ENCODE measurements around the gene SCIN. TPM values are rescaled to one million over a fixed set of nuclear protein-coding genes. Genes with fewer than 3 reads are reported as not detected.
"Not testable (repeated sequence)": the region's sequence is repeated elsewhere in the genome, so short reads cannot be mapped to it uniquely, and the experiment has no call there.

Gene SCIN
- total RNA-seq, 1 donor from 2014 or later: 0.26 TPM

DNA sequence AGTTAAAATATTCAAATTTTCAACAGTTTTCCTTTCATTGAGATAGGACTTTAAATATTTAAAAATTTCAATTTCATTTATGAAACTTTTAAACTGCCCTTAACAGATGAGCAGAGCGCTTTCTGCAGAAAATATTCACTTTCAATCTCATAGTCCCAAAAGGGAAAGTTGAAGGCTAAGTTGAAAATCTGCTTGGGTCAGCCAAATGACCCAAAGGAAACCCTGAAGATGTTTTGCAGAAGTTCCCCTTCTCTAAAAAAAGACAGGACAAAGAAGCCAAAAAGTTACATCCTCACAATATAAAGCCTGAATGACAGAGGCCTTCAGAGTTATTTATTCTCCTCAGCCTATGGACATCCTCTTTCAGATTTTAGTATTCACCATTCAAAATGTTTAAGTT, 17.6 kb upstream of the SCIN start:
- FAIRE-seq: no peak

DNA sequence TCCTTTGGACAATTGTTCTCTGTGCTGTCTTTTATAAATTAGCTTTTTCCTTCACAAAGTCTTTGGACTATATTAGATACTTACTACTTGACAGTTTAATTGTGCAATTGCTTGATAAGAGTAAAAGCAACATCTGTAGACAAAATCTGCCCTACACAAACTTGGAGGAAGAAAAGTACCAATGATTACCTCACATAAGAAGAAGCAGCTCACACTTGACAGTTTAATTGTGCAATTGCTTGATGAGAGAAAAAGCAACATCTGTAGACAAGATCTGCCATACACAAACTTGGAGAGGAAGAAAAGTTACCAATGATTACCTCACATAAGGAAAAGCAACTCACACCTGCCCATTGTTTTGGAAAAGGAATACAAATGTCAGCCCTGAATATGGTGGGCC, 17.1 kb upstream of the SCIN start:
- FAIRE-seq (no peak), DNase-seq (ENCODE audit: low read depth) (no peak)
- TF ChIP-seq, protein P1, sequence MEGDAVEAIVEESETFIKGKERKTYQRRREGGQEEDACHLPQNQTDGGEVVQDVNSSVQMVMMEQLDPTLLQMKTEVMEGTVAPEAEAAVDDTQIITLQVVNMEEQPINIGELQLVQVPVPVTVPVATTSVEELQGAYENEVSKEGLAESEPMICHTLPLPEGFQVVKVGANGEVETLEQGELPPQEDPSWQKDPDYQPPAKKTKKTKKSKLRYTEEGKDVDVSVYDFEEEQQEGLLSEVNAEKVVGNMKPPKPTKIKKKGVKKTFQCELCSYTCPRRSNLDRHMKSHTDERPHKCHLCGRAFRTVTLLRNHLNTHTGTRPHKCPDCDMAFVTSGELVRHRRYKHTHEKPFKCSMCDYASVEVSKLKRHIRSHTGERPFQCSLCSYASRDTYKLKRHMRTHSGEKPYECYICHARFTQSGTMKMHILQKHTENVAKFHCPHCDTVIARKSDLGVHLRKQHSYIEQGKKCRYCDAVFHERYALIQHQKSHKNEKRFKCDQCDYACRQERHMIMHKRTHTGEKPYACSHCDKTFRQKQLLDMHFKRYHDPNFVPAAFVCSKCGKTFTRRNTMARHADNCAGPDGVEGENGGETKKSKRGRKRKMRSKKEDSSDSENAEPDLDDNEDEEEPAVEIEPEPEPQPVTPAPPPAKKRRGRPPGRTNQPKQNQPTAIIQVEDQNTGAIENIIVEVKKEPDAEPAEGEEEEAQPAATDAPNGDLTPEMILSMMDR (IDR thresholded peaks at IDR 0.05; ENCODE audit: insufficient read depth, low read length, severe bottlenecking): no peak
- Histone ChIP-seq H3K4me3 (ENCODE audit: low read depth, low read length) (no peak overlapping the region), H3K27me3 (ENCODE audit: control insufficient read depth, insufficient read depth, low read length) (no peaks in the 10 kb centered on the region), H3K36me3 (ENCODE audit: control insufficient read depth, insufficient read depth, low read length) (no peaks in the 10 kb centered on the region)

More for the DNA sequence above, 17.6 kb upstream of the SCIN start:
- Histone ChIP-seq H3K4me3 (ENCODE audit: low read depth, low read length) (no peak overlapping the region), H3K27me3 (ENCODE audit: control insufficient read depth, insufficient read depth, low read length) (no peaks in the 10 kb centered on the region), H3K36me3 (ENCODE audit: control insufficient read depth, insufficient read depth, low read length) (no peaks in the 10 kb centered on the region)
- no peak for DNase-seq (ENCODE audit: low read depth)
- TF ChIP-seq, protein P1 (IDR thresholded peaks at IDR 0.05; ENCODE audit: insufficient read depth, low read length, severe bottlenecking): no peak

DNA sequence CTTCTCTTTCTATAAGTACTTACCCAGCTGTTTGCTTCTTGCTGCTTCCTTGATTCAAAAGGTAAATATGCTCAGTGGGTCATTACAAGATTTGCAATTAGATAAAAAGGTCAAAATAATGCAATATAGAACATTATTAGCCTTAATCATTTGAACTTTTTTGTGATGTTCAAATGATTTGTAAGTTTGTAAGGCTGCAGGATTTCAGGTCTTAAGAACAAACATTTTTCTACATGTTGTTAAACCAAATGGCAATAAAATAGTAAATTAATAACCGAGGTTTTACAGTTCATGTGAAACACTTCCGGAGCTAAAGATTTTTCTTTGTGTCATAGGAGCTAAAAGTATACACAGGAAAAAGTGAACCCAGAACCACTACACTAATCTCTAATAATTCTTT, 16.2 kb upstream of the SCIN start:
- no peak for DNase-seq (ENCODE audit: low read depth)
- TF ChIP-seq, protein P1 (IDR thresholded peaks at IDR 0.05; ENCODE audit: insufficient read depth, low read length, severe bottlenecking): no peak
- Histone ChIP-seq H3K27me3 (ENCODE audit: control insufficient read depth, insufficient read depth, low read length) (no peaks in the 10 kb centered on the region), H3K36me3 (ENCODE audit: control insufficient read depth, insufficient read depth, low read length) (no peaks in the 10 kb centered on the region), H3K4me3 (ENCODE audit: low read depth, low read length) (no peak overlapping the region)
- no peak for FAIRE-seq

DNA sequence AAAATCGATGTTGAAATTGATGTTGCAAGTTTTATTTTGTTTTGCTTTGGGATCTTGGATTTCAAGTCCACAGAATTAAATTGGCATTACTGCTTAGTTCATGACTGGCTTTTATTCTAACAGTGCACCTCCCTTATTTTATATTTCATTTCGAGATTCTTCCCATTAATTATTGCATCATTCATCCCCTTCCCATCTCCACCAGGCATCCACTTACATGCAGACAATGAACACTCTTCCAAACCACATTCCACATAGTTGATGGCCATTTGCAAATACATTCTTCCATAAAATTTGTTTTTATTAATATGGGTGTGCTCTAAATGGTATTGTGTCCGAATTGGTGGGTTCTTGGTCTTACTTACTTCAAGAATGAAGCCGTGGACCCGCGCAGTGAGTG, 15.6 kb upstream of the SCIN start:
- no peak for FAIRE-seq
- TF ChIP-seq, protein P1 (IDR thresholded peaks at IDR 0.05; ENCODE audit: insufficient read depth, low read length, severe bottlenecking): no peak

DNA sequence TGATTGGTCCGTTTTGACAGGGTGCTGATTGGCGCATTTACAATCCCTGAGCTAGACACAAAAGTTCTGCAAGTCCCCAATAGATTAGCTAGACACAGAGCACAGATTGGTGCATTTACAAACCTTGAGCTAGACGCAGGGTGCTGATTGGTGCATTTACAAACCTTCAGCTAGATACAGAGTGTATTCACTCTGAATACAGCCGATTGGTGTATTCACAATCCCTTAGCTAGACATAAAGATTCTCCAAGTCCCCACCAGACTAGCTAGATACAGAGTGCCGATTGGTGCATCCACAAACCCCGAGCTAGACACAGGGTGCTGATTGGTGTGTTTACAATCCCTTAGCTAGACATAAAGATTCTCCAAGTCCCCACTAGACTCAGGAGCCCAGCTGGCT, 14.8 kb upstream of the SCIN start:
- not testable (repeated sequence) for H3K36me3 ChIP-seq (ENCODE audit: control insufficient read depth, insufficient read depth, low read length); H3K27me3 ChIP-seq (ENCODE audit: control insufficient read depth, insufficient read depth, low read length); FAIRE-seq; H3K4me3 ChIP-seq (ENCODE audit: low read depth, low read length); DNase-seq (ENCODE audit: low read depth)

More for the DNA sequence above, 15.6 kb upstream of the SCIN start:
- Histone ChIP-seq H3K36me3 (ENCODE audit: control insufficient read depth, insufficient read depth, low read length) (no peaks in the 10 kb centered on the region), H3K27me3 (ENCODE audit: control insufficient read depth, insufficient read depth, low read length) (no peaks in the 10 kb centered on the region), H3K4me3 (ENCODE audit: low read depth, low read length) (no peak overlapping the region)
- DNase-seq (ENCODE audit: low read depth): no peak

GRCh38 chr7:12556139-12556792, 14.3 kb upstream of the SCIN start:
- not testable (repeated sequence) for DNase-seq (ENCODE audit: low read depth); FAIRE-seq
- peak overlapping the region; percentile 21 for H3K4me3 ChIP-seq (ENCODE audit: low read depth, low read length)

DNA sequence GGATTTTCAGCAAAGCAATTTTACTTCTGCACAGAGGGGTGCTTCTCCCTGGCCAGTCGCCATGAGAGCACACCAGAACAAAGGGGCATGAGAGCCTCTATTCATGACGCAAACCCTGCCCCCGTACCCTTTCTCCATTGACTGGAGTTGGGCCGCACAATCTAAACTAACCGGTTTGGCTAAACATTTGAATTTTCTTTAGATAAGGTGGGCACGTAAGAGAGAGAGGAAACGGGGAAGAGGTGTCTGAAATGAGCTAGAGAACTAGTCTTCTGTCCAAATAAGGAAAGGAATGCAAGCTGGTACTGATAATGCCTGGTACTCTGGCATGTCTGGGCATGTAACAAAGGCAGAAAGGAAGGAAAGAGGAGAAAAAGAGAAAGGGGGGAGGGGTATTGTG, 13.2 kb upstream of the SCIN start:
- no peak overlapping the region for H3K4me3 ChIP-seq (ENCODE audit: low read depth, low read length)
- TF ChIP-seq, protein P1 (IDR thresholded peaks at IDR 0.05; ENCODE audit: insufficient read depth, low read length, severe bottlenecking): no peak
- FAIRE-seq (no peak), DNase-seq (ENCODE audit: low read depth) (peak; percentile 80)
- H3K36me3 ChIP-seq (ENCODE audit: control insufficient read depth, insufficient read depth, low read length): no peaks in the 10 kb centered on the region
- H3K27me3 ChIP-seq (ENCODE audit: control insufficient read depth, insufficient read depth, low read length): no peaks in the 10 kb centered on the region

More at GRCh38 chr7:12556139-12556792, 14.3 kb upstream of the SCIN start:
- H3K27me3 ChIP-seq (ENCODE audit: control insufficient read depth, insufficient read depth, low read length); H3K36me3 ChIP-seq (ENCODE audit: control insufficient read depth, insufficient read depth, low read length): not testable (repeated sequence)
